Mucosa of descending colon (tissue), 3 donors: ENCODE data around the gene CCR6. TPM values are rescaled to one million over a fixed set of nuclear protein-coding genes. Genes with fewer than 3 reads are reported as not detected.

Experiments
- ATAC-seq: fragments of 200-7000 bp; cut with Tn5 transposase; one replicate; pipeline ENCODE4 v1.9.1; 2020; ENCODE audit warnings: mild to moderate bottlenecking, moderate library complexity
- DNase-seq, 3 donors: peaks; one replicate each; pipeline ENCODE4 v3.0.0-alpha.2; 2020
- H3K36me3 ChIP-seq: fragments of 200-600 bp; one replicate; pipeline ENCODE4 v1.8.0; 2021; ENCODE audit warnings: low read depth, mild to moderate bottlenecking
- H3K4me1 ChIP-seq: fragments of 200-600 bp; one replicate; pipeline ENCODE4 v1.8.0; 2021; ENCODE audit warnings: low read depth, mild to moderate bottlenecking
- H3K4me3 ChIP-seq: fragments of 200-600 bp; one replicate; pipeline ENCODE4 v1.8.0; 2021; ENCODE audit warnings: mild to moderate bottlenecking
- H3K9me3 ChIP-seq: fragments of 200-600 bp; one replicate; pipeline ENCODE4 v1.8.0; 2021; ENCODE audit warnings: mild to moderate bottlenecking
- CTCF ChIP-seq: fragments of 200-600 bp; IDR thresholded peaks from one replicate; pipeline ENCODE4 v1.8.0; 2022; ENCODE audit warnings: antibody characterized with exemption, mild to moderate bottlenecking
- intact Hi-C, 2 donors: fragments of 100-400 bp; cut with DNase I in 1 of 2; cut with micrococcal nuclease in 1 of 2; formaldehyde crosslinking; loops; one replicate each; pipeline versions ENCODE4 v1.11.0 to v1.11.1; 2022; cut with DNase I, micrococcal nuclease
- total RNA-seq, 3 donors: library from RNA; stranded (reverse); fragmentation: NEBNext Ultra II Directional in 2 of 3; extraction: Animal tissue kit (Norgen Biotek cat#: 25700) in 2 of 3; gene quantifications; one replicate each; pipeline versions ENCODE4 v1.2.1 to v1.2.4, GENCODE V29; 2021 to 2023
- donor health status: DM: no; HTN: no; CAD: no; lungs with moderate emphysema.
- donor health status: DM: no; HTN: no; CAD: no.
- donor health status: DM: no; HTN: yes; CAD: no.

The CCR6 gene
- total RNA-seq, 3 donors from 2014 or later = 0.17 to 0.43 TPM; not detected in 1

- Histone ChIP-seq H3K4me3 (no peak overlapping the region), H3K36me3 (no peaks in the 10 kb centered on the region), H3K4me1 (no peaks in the 10 kb centered on the region), H3K9me3 (no peaks in the 10 kb centered on the region)
- intact Hi-C loops = no loop called here
- ATAC-seq = no peak
- TF ChIP-seq CTCF = no peak
- DNase-seq = no peak
Observed at GRCh38 chr6:167102318-167102717, 20.6 kb upstream of the CCR6 start.

GRCh38 chr6:167103041-167103891 lies 19.6 kb upstream of the CCR6 start:
- intact Hi-C loops = no loop called here
- DNase-seq = no peak
- ATAC-seq = peak; percentile 84
- Histone ChIP-seq H3K36me3 (no peaks in the 10 kb centered on the region), H3K4me3 (no peak overlapping the region), H3K4me1 (no peaks in the 10 kb centered on the region), H3K9me3 (no peaks in the 10 kb centered on the region)
- TF ChIP-seq CTCF = no peak

GRCh38 chr6:167104388-167104787 lies 18.5 kb upstream of the CCR6 start:
- ATAC-seq (no peak), DNase-seq (no peak)
- intact Hi-C loops = no loop called here

GRCh38 chr6:167105060-167105459 lies 17.8 kb upstream of the CCR6 start:
- H3K9me3 ChIP-seq = no peaks in the 10 kb centered on the region
- no peak overlapping the region for H3K4me3 ChIP-seq
- no peaks in the 10 kb centered on the region for H3K4me1 ChIP-seq
- no peak for TF ChIP-seq CTCF
- ATAC-seq = no peak
- no peak for DNase-seq
- no peaks in the 10 kb centered on the region for H3K36me3 ChIP-seq
- intact Hi-C loops = no loop called here

More at GRCh38 chr6:167104388-167104787, 18.5 kb upstream of the CCR6 start:
- Histone ChIP-seq H3K9me3 (no peaks in the 10 kb centered on the region), H3K4me3 (no peak overlapping the region), H3K36me3 (no peaks in the 10 kb centered on the region), H3K4me1 (no peaks in the 10 kb centered on the region)
- TF ChIP-seq CTCF = no peak

GRCh38 chr6:167106406-167106805 lies 16.5 kb upstream of the CCR6 start:
- no peak for TF ChIP-seq CTCF
- DNase-seq (no peak), ATAC-seq (no peak)
- Histone ChIP-seq H3K4me3 (no peak overlapping the region), H3K36me3 (no peaks in the 10 kb centered on the region), H3K4me1 (no peaks in the 10 kb centered on the region), H3K9me3 (no peaks in the 10 kb centered on the region)
- intact Hi-C loops = no loop called here
